GM12878 (cell line): ENCODE results near the gene LTC4S. TPM values are rescaled to one million over a fixed set of nuclear protein-coding genes. Genes with fewer than 3 reads are reported as not detected.

Experiments used
- ATF2 ChIP-seq: IDR thresholded peaks from 2 replicates; pipeline ENCODE4 v1.6.1; 2012; ENCODE audit warnings: low read length, inconsistent platforms
- BRCA1 ChIP-seq: IDR thresholded peaks from 2 replicates; pipeline ENCODE4 v1.6.1; 2011; ENCODE audit warnings: low read depth, low read length, improper control_type of control experiment
- E2F4 ChIP-seq: IDR thresholded peaks from 2 replicates; pipeline ENCODE4 v1.6.1; 2012; ENCODE audit warnings: low read depth, low read length, improper control_type of control experiment
- EZH2 ChIP-seq: IDR thresholded peaks from 2 replicates; pipeline ENCODE4 v1.6.1; 2012; ENCODE audit warnings: low read depth, mild to moderate bottlenecking, control low read depth, inconsistent platforms, low read length, borderline replicate concordance; ENCODE audit not compliant: control insufficient read depth
- FOXK2 ChIP-seq: fragments of 450-650 bp; IDR thresholded peaks from 2 replicates; pipeline ENCODE4 v1.6.1; 2017; ENCODE audit warnings: mild to moderate bottlenecking, moderate library complexity
- JUND ChIP-seq: IDR thresholded peaks from 2 replicates; pipeline ENCODE4 v1.6.1; 2012; ENCODE audit warnings: low read depth, mild to moderate bottlenecking, low read length, improper control_type of control experiment, moderate library complexity
- MEF2B ChIP-seq: fragments of 450-650 bp; IDR thresholded peaks from 2 replicates; pipeline ENCODE4 v1.6.1; 2018; ENCODE audit warnings: mild to moderate bottlenecking, moderate library complexity; ENCODE audit not compliant: partially characterized antibody, poor library complexity, severe bottlenecking
- PML ChIP-seq: IDR thresholded peaks from 2 replicates; pipeline ENCODE4 v1.6.1; 2012; ENCODE audit warnings: low read length, inconsistent platforms
- RAD51 ChIP-seq: fragments of 450-650 bp; IDR thresholded peaks from 2 replicates; pipeline ENCODE4 v1.6.1; 2016; ENCODE audit warnings: moderate library complexity, mild to moderate bottlenecking, inconsistent platforms
- RCOR1 ChIP-seq: conservative IDR thresholded peaks from 2 replicates; pipeline ENCODE4 v1.6.1; 2012; ENCODE audit warnings: low read depth, low read length, improper control_type of control experiment
- SUZ12 ChIP-seq: fragments of 200-600 bp; sonication (generic); IDR thresholded peaks from one replicate; pipeline ENCODE4 v1.6.1; 2018; ENCODE audit warnings: antibody characterized with exemption, mild to moderate bottlenecking; ENCODE audit not compliant: unreplicated experiment
- TCF7 ChIP-seq: IDR thresholded peaks from 2 replicates; pipeline ENCODE4 v1.6.1; 2014; ENCODE audit warnings: antibody characterized with exemption, borderline replicate concordance
- ZNF207 ChIP-seq: fragments of 450-650 bp; IDR thresholded peaks from 2 replicates; pipeline ENCODE4 v1.6.1; 2014; ENCODE audit warnings: antibody characterized with exemption, mild to moderate bottlenecking, borderline replicate concordance
- polyA plus RNA-seq, 11 experiments: library from polyadenylated mRNA; depleted of rRNA in 4 of 11; unstranded in 6 of 11; stranded (reverse) in 5 of 11; fragments of >200 nt; fragmentation: Nextera tagmentation in 4 of 11; fragmentation: Illumina TruSeq in 1 of 11; extraction: Ambion mirVana in 4 of 11; extraction: Trizol in 1 of 11; gene quantifications; 1 replicate in 1 of 11; 2 replicates in 10 of 11; pipeline versions ENCODE4 v1.2.1 to v1.2.3, GENCODE V29; 2011 to 2016; ENCODE audit warnings: inconsistent platforms in 2 of 11, missing spikeins in 2 of 11, low read depth in 1 of 11
- total RNA-seq, 4 experiments: library from RNA; depleted of rRNA in 3 of 4; stranded (reverse); fragments of >200 nt in 3 of 4; fragmentation: Illumina TruSeq in 1 of 4; extraction: Trizol in 1 of 4; gene quantifications; 2 replicates each; pipeline versions ENCODE4 v1.2.1 to v1.2.3, GENCODE V29; 2013 to 2021
- TF ChIP-seq, protein P1 (sequence below): IDR thresholded peaks from 2 replicates; pipeline ENCODE4 v1.6.1; 2011; ENCODE audit warnings: low read depth, low read length, improper control_type of control experiment, borderline replicate concordance
- TF ChIP-seq, protein P2 (sequence below): fragments of 450-650 bp; formaldehyde crosslinking; IDR thresholded peaks from 2 replicates; pipeline ENCODE4 v1.5.0; 2022; ENCODE audit warnings: mild to moderate bottlenecking, missing genetic modification characterization
- TF ChIP-seq, protein P3 (sequence below): fragments of 450-650 bp; IDR thresholded peaks from 2 replicates; pipeline ENCODE4 v1.6.1; 2018; ENCODE audit warnings: borderline replicate concordance, mild to moderate bottlenecking; ENCODE audit not compliant: partially characterized antibody
- TF ChIP-seq, protein P4 (sequence below): fragments of 450-650 bp; IDR thresholded peaks from 2 replicates; pipeline ENCODE4 v1.6.1; 2017; ENCODE audit warnings: low read depth, mild to moderate bottlenecking, moderate library complexity

The LTC4S gene
- total and polyA plus RNA-seq, 10 of the 15 experiments (the other 5 are each of a cell fraction or from before 2014, with no cell fraction given) = 0.78 to 3.6 (median 1.8) TPM; not detected in 5

DNA sequence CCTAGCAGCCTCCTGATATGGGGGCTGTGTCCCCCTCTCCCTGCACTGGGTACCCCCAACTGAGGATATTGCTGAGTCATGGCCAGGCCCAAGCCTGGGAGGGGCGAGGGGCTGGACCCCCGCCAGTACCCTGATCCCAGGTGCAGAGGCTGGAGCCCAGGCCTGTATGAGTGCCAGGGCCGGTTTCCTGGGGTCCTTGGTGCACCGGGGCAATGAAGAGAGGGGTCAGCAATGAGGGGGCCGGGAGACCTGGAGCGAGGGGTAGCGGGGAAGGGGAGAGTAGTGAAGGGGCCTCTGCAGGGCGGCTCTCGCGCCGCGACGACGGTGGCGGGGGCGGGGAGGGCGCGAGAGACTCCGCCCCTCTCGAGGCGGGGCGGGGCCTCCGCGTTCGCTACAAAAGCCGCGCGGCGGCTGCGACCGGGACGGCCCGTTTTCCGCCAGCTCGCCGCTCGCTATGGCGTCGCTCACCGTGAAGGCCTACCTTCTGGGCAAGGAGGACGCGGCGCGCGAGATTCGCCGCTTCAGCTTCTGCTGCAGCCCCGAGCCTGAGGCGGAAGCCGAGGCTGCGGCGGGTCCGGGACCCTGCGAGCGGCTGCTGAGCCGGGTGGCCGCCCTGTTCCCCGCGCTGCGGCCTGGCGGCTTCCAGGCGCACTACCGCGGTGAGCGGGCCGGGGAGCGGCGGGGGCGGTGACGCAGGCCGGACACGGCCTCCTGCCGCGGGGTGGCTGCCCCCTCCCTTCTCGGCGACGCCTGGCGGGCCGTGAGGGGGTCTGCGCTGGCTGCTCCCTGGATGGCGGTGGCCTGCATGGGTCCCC lies 26.9 kb downstream of the LTC4S start, which contains the start of gene SQSTM1 (continued):
- TF ChIP-seq, protein P1, sequence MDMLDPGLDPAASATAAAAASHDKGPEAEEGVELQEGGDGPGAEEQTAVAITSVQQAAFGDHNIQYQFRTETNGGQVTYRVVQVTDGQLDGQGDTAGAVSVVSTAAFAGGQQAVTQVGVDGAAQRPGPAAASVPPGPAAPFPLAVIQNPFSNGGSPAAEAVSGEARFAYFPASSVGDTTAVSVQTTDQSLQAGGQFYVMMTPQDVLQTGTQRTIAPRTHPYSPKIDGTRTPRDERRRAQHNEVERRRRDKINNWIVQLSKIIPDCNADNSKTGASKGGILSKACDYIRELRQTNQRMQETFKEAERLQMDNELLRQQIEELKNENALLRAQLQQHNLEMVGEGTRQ = no peak
- TF ChIP-seq SUZ12 (no peak), RCOR1 (no peak), ATF2 (no peak), JUND (0 out of 2 replicates have a peak, but pooled peaks have one; percentile 18), EZH2 (no peak), BRCA1 (no peak), FOXK2 (no peak), MEF2B (peak; percentile 49), TCF7 (no peak), ZNF207 (0 out of 2 replicates have a peak, but pooled peaks have one; percentile 58), RAD51 (no peak), PML (peak; percentile 97), E2F4 (no peak; the same call in 1 of the 2 replicates)
- TF ChIP-seq, protein P2, sequence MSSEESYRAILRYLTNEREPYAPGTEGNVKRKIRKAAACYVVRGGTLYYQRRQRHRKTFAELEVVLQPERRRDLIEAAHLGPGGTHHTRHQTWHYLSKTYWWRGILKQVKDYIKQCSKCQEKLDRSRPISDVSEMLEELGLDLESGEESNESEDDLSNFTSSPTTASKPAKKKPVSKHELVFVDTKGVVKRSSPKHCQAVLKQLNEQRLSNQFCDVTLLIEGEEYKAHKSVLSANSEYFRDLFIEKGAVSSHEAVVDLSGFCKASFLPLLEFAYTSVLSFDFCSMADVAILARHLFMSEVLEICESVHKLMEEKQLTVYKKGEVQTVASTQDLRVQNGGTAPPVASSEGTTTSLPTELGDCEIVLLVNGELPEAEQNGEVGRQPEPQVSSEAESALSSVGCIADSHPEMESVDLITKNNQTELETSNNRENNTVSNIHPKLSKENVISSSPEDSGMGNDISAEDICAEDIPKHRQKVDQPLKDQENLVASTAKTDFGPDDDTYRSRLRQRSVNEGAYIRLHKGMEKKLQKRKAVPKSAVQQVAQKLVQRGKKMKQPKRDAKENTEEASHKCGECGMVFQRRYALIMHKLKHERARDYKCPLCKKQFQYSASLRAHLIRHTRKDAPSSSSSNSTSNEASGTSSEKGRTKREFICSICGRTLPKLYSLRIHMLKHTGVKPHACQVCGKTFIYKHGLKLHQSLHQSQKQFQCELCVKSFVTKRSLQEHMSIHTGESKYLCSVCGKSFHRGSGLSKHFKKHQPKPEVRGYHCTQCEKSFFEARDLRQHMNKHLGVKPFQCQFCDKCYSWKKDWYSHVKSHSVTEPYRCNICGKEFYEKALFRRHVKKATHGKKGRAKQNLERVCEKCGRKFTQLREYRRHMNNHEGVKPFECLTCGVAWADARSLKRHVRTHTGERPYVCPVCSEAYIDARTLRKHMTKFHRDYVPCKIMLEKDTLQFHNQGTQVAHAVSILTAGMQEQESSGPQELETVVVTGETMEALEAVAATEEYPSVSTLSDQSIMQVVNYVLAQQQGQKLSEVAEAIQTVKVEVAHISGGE (CRISPR knock-in tag) = no peak
- TF ChIP-seq, protein P3, sequence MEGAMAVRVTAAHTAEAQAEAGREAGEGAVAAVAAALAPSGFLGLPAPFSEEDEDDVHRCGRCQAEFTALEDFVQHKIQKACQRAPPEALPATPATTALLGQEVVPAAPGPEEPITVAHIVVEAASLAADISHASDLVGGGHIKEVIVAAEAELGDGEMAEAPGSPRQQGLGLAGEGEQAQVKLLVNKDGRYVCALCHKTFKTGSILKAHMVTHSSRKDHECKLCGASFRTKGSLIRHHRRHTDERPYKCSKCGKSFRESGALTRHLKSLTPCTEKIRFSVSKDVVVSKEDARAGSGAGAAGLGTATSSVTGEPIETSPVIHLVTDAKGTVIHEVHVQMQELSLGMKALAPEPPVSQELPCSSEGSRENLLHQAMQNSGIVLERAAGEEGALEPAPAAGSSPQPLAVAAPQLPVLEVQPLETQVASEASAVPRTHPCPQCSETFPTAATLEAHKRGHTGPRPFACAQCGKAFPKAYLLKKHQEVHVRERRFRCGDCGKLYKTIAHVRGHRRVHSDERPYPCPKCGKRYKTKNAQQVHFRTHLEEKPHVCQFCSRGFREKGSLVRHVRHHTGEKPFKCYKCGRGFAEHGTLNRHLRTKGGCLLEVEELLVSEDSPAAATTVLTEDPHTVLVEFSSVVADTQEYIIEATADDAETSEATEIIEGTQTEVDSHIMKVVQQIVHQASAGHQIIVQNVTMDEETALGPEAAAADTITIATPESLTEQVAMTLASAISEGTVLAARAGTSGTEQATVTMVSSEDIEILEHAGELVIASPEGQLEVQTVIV = no peak
- TF ChIP-seq, protein P4, sequence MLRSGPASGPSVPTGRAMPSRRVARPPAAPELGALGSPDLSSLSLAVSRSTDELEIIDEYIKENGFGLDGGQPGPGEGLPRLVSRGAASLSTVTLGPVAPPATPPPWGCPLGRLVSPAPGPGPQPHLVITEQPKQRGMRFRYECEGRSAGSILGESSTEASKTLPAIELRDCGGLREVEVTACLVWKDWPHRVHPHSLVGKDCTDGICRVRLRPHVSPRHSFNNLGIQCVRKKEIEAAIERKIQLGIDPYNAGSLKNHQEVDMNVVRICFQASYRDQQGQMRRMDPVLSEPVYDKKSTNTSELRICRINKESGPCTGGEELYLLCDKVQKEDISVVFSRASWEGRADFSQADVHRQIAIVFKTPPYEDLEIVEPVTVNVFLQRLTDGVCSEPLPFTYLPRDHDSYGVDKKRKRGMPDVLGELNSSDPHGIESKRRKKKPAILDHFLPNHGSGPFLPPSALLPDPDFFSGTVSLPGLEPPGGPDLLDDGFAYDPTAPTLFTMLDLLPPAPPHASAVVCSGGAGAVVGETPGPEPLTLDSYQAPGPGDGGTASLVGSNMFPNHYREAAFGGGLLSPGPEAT = peak; percentile 60
